Renal cortical epithelial cell (primary cell): Measurements from ENCODE around the gene HEPHL1. TPM values are rescaled to one million over a fixed set of nuclear protein-coding genes. Genes with fewer than 3 reads are reported as not detected.

Experiments used
- DNase-seq: peaks from one replicate; pipeline ENCODE4 v3.0.0-alpha.2; 2011; ENCODE audit warnings: low read depth
- total RNA-seq: library from RNA; depleted of rRNA; stranded (reverse); fragments of >200 nt; gene quantifications from 2 replicates; pipeline ENCODE4 v1.2.3, GENCODE V29; 2014

The HEPHL1 gene, protein sequence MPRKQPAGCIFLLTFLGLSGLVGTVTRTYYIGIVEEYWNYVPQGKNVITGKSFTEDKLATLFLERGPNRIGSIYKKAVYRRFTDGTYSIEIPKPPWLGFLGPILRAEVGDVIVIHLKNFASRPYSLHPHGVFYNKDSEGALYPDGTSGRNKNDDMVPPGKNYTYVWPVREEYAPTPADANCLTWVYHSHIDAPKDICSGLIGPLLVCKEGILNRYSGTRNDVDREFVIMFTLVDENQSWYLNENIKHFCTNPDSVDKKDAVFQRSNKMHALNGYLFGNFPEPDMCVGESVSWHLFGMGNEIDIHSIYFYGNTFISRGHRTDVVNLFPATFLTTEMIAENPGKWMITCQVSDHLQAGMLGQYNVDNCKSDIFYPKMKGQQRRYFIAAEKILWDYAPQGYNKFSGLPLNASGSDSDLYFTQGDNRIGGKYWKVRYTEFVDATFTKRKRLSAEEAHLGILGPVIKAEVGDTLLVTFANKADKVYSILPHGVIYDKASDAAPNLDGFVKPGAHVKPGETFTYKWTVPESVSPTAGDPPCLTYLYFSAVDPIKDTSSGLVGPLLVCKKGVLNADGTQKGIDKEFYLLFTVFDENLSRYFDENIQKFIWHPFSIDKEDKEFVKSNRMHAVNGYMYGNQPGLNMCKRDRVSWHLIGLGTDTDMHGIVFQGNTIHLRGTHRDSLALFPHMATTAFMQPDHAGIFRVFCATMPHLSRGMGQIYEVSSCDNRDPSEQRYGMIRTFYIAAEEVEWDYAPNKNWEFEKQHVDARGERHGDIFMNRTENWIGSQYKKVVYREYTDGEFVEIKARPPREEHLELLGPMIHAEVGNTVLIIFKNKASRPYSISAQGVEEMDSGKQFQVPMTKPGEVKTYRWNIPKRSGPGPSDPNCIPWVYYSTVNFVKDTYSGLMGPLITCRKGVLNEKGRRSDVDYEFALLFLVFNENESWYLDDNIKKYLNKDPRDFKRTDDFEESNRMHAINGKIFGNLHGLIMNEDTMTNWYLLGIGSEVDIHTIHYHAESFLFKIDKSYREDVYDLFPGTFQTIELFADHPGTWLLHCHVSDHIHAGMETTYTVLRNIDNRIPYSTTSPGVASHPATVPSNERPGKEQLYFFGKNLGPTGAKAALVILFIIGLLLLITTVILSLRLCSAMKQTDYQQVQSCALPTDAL
- 0.35 and 0.69 TPM in 2 replicates for total RNA-seq

DNA sequence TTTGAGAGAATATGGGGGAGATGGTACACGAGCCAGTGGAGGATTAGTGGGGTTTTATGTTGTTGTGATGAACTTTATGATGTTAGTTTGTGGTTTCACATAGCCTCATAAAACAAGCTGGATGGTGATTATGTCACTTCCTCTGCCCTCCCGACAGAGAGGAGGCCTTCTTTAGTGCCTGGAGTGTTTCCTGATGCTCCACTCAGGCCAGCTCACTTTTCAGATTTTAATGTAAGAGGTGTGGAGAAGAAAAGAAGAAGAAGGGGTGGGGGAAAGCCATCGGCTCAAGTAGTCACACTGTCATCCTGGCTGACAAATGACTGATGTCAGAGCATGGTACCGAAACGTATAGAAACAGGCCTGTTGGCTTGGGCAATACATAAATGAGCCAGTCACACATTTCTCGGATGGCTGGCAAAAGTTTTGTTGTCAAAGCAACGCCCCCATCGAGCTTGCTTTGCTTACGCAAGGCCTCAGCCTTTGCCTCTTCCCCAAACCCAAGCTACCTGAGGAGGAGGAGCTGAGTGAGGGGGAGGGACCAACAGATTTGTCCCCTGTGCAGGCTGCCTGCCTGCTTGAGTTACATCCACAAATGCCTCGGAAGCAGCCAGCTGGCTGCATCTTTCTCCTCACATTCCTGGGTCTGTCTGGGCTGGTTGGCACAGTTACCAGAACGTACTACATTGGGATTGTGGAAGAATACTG is at the start of gene HEPHL1:
Gene HEPHL1, plus strand, starts transcription at position 578 of the 705 bp plus-strand sequence. Its CDS starts 15 bp downstream, at position 593.
- DNase-seq: no peak

DNA sequence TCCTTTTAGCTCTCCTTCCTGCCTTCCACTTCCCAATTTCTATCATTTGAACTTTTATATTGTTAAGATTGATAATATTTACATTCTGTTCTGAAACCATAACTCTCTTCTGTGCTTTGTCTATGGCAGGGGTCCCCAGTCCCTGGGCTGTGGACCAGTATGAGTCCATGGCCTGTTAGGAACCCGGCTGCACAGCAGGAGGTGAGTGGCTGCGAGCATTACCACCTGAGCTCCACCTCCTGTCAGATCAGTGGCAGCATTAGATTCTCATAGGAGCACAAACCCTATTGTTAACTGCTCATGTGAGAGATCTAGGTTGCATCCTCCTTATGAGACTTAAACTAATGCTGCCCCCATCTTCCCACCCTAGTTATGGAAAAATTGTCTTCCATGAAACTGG is 48.4 kb upstream of the HEPHL1 start:
- DNase-seq: no peak

DNA sequence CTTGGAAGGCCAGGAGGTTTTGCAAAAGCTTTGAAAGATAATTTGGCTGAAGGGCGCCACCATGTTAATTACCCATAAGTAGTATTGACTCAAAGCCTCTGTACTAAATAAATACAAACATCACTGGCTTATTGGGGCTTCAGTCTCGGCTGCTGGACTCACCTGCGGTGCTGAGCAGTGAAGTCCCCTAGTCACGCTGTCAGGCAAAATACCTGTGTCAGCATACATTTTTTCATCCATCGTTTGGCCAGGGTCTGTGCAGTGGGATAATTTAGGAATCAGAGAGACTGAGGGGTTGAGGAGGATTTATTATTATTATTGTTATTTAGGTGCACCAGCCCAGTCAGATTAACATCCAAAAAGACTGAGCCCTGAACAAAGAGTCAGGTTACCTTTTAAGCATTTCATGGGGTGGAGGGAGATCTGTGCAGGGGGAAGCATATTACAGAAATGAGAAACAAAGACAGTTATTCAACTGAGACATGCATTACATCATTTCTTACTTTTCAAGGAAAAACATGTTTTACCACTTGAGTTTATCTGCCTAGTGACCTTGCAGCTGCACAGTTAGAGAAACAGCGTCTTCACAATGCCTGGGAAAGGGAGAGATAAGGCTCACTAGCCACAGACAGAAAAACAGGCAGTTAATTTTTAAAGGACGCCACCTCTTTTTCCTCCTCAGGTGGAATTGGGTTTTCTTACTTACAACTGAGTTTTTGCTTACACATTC is 47.7 kb upstream of the HEPHL1 start:
- peak; percentile 16 for DNase-seq

DNA sequence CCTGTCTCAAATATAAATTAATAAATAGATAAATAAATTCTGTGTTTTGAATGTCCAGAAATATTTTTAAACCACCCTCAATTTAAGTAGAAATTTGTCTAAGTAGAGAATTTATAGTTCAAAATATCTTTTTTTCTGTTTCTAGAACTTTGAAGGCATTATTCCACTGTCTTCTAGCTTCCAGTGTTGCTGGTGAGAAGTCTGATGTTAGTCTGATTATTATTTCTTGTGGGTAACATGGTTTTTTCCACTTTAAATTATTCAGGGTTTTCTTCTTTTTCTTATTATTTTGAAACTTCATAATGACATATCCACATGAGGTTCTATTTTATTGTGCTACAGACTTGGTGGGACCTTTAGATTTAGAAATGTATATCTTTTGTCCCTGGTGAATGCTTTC is 46.4 kb upstream of the HEPHL1 start:
- no peak for DNase-seq

DNA sequence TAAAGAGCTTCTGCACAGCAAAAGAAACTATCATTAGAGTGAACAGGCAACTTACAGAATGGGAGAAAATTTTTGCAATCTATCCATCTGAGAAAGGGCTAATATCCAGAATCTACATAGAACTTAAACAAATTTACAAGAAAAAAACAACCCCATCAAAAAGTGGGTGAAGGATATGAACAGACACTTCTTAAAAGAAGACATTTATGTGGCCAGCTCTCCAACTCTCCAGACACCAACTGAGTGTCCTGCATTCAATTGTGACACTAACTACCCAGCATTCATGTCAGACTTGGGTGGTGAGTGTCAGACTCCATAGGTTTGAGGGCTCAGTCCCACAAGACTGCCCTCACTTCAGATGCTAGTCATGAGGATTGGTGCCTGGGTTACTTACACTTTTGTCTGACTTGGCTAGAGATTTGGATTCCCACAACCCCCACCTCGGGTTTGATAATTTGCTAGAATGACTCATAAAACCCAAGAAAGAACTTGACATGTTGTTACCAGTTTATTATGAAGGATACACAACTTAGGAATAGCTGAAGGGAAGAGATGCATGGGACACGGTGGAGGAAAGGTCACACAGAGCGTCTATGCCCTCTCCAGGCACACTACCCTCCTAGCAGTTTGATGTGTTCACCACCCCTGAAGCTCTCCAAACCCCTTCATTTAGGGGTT is 44.4 kb upstream of the HEPHL1 start:
- peak; percentile 56 for DNase-seq

DNA sequence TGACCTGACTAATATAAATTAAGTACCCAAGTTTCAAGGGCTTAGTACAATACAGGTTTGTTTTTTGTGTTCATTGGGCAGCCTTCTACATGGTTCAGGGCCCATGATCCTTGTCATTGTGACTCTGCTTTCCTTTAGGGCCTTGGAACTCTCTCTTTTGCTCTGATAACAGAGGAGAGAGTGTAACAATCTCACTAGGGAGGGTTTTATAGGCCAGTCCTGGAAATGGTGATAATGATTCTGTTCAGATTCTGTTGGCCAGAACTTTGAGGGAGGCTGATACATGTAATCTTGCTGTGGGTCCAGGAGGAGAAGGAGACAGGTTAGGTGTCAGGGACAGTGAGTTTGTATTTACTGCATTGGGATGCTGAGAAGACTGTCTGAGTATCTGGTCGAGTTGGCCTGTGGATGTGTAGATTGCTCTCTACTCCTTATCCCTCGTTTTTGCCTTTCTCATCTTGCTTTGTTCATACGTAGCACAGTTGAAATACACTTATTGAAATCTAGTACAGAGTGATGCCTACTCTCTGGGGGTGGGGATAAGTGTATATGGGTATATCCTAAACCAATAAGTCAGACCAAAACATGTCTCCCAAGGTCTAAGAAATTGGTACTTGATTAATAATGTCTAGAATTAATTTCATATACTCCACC is 37.5 kb upstream of the HEPHL1 start:
- DNase-seq: no peak

DNA sequence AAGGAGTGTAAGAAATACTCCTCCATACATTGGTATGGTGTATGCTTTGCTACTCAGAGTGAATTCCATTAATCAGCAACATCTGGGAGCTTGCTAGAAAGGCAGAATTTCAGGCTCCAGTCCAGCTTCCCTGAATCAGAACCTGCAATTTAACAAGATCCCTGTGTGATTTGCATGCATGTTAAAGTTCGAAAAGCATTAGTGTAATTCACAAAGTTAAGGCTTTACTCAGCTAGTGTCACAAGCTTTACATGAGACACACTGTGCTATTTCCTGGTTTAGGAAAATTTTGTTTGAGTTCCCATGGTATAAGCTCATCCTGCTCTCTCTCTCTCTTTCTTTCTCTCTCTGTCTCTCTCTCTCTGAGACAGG is 37.0 kb upstream of the HEPHL1 start:
- DNase-seq: no peak

DNA sequence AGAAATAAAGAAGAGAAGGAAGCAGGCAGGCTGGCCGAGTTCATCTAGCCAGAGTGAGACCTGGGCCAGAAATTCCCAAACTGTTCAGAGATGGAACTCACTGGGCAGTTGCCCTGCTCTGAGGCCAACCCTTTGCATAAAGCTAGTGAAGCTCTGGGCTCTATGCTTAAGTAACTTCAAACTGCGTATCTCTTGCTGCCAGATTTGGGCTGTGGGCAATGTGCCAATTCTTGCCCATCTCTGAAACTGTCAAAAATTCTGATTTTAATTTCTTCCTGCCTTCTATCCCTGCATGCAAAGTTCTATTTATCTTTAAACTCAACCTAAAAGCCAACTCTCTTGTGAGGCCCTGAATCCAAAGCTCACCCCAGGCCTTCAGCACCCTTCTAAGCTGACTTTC is 36.2 kb upstream of the HEPHL1 start:
- no peak for DNase-seq

DNA sequence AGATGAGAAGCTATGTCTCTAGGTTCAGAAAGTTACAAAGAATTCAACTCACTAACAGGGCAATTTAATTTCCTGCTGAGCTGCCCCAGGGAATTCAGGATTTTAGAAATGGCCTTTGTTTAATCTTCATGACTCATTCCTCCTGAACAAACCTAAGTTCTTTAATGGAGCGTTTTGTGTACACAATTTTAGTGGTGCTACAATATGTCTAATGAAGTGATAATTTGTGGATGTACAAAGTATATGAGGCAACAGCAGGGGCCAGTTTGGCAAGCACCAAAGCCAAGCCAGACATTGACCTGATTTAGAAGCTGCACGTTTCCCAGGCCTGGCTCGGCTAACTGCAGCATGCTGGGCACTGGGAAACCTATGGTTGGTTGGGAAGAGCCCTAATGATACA is 34.4 kb upstream of the HEPHL1 start:
- DNase-seq: peak; percentile 92

DNA sequence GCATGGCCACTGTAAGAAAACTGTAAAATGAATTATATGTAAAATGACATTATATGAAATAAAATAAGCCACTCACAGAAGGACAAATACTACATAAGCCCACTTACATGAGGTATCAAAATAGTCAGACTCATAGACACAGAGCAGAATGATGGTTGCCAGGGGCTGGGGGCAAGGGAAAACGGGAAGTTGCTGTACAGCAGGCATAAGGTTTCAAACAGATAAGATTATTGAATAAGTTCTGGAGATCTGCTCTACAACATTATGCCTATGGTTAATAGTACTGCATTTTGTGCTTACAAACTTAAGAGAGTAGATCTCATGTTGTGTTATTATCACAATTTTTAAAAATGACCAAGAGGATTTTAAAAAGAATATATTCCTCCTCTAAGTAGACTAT is 32.7 kb upstream of the HEPHL1 start:
- no peak for DNase-seq

DNA sequence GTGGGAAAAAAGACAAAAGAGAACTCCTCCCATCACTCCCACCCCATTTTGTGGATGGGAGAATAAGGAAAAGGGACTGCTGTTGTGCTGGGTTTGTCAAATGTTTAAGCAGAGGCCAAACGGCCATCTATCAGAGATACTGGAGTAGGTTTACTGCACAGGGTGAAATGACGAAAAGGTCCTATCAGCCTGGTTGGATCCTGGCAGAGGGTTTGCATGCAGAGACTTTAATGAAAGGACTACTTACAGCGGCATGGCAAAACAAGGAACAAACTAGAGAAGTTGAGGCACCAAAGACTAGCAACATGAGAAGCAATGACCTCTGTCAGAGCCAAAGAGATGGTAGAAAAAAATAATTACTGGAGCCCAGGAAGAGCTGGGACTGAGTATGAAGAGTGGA is 32.2 kb upstream of the HEPHL1 start:
- no peak for DNase-seq

DNA sequence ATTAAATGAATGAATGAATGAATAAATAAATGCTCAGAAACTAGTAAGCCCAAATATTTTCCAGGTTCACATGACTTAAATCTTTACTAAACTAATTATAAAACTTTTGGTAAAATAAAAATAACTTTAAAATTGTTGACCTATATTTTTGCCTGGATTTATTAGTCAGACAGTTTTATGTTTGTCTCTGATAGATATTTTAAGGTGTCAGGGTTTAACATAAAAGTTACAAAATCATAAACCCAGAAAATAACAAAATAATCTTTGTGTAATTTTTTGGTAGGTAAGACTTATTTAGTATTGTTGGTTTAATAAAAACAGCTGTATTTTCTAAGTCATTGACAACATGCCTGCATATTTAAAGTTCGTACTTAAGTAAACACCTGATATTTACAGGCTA is 27.4 kb upstream of the HEPHL1 start:
- no peak for DNase-seq

DNA sequence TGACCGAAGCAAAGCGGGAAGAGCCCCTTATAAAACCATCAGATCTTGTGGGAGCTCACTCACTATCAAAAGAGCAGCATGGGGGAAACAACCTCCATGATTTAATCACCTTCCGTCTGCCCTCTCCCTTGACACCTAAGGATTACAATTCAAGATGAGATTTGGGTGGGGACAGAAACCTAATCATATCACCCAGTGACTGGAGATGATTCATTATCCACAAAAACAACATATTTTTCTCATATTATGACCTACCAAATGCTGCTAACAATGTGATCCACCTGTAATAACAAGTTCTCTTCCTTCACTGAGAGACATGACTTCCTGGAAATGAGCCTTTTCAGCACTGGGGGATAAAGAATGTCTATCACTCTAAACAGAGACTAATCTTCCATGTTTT is 23.4 kb upstream of the HEPHL1 start:
- no peak for DNase-seq

DNA sequence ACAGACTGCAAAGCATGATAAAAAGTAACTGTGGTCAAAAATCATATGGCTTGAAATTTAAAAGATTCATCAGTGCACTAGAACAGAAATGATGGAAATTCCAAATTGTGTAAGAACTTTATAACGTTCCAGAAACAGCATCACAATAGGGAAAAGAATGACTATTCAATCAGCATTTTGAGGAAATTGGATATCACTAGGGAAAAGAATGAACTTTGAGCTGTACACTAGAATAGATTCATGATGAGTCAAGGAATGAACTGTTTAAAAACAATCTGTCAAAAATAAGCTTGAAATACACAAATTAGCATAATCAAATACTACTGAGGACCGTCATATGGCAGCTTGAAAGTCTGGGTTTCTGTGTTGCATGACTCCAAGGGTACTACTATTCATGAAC is 20.5 kb upstream of the HEPHL1 start:
- DNase-seq: no peak

DNA sequence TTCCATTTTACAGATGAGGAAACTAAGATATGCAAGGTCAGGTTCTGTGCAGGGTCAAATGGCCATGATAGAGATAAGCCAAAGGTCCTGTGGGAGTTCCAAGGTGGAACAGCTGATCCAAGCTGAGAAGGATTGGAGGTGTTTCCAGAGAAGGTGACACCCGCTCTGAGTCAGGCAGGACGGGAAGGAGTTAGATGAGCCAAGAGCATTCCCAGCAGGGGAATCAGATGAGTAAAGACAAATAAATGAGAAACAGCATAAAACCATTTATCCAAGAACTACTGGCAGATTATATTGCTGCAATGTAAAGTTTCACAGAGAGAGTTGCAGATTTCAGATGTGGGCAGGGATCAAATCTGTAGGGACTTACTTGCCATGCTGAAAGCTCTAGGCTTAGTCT is 18.9 kb upstream of the HEPHL1 start:
- DNase-seq: no peak

DNA sequence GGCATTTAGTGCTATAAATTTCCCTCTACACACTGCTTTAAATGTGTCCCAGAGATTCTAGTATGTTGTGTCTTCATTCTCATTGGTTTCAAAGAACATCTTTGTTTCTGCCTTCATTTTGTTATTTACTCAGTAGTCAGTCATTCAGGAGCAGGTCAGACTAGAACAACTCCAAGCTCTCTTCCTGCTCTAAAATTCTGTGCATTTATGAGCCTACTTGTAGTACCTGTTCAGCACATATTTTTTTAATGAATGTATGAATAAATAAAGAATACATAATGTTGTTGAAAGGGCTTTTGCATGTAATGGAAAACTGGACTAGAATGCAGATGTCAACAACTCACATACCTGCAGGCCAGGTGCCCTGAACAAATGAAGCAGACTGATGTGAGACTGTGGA is 13.7 kb upstream of the HEPHL1 start:
- DNase-seq: no peak

DNA sequence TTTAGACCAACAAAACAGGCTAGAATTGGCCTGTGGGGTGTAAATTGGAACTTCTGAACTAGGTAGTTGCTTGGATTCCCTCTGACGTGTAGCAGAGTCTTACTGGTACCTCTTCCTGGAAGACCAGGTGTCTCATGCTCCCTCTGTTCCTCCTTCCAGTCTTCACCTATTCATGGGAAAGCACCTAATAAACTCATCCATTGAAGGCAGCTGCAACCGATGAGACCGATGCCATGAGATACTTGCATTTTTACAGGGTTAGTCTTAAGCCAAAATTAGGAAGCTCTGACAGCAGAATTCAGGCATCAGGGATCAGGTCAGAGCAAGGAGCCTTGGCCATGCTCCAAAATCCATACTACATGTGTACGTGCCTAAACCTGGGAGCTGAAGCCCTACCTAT is 13.2 kb upstream of the HEPHL1 start:
- no peak for DNase-seq

DNA sequence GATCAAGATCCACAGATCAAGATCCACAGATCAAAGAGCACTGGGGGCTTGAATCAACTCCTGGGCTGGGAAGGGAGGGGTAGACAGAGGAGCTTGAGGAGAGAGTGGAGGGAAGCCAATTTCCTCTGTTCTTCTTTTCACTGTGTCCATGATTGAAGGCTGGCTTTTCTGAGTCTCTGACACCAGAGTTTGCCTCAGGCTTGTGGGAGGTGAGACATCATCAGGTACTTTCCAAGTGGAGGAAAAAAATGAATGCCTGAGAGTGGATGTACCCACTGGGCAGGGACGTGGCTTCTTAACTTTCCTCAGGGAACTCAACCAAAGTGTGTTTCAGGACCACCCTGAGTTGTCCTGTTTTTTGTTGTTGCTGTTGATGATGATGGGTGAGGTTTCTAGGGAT is 11.0 kb upstream of the HEPHL1 start:
- no peak for DNase-seq

DNA sequence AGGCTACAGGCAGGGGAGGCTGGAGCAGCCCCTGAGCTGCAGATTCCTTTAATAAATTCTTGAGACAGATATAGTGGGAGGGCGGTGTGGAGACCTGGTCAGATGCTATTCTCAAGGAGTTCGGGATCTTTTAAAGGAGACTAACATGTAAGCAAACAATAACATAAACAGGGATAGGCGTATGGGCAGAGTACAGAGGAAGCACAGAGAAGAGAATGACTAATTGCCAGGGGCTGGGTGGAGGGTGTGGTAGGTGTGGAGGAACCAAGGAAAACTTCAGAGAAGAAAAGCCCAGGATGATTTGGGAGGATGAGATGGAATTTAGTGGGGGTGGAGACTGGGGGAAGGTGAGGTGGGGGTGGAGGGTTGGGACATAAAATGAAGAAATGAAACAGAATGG is 9.7 kb upstream of the HEPHL1 start:
- no peak for DNase-seq

DNA sequence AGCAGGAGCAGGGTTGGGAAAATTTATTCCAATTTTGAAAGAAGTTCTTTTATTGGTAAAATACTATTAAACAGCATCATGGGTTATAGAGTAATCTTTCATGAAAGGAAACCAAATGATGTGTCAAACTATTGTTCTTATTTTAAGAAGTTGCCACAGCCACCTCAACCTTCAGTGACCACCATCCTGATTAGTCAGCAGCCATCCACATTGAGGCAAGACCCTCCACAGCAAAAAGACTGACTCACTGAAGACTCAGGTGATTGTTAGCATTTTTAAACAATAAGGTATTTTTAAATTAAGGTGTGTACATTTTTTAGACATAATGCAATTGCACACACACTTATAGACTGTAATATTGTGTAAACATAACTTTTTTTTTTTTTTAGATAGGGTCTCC is 3.7 kb upstream of the HEPHL1 start:
- DNase-seq: peak; percentile 71
